Activated T-cell treated with anti-CD3 and anti-CD28 coated beads, Interleukin-2, amount 50 U/mL, for 48 hours (primary cell): ENCODE measurements around the gene ZNF521.
"Not testable (repeated sequence)": the region's sequence is repeated elsewhere in the genome, so short reads cannot be mapped to it uniquely, and the experiment has no call there.

Source experiments
- DNase-seq, 2 experiments: peaks; one replicate each; pipeline ENCODE4 v3.0.0-alpha.2; 2020

ZNF521 gene

GRCh38 chr18:25067275-25068025 is 284.5 kb downstream of the ZNF521 start:
- no peak for DNase-seq

GRCh38 chr18:25066516-25066915 is 285.4 kb downstream of the ZNF521 start:
- no peak for DNase-seq

- no peak for DNase-seq
Observed at GRCh38 chr18:25062720-25063119, 289.2 kb downstream of the ZNF521 start.

GRCh38 chr18:25061395-25061794 is 290.6 kb downstream of the ZNF521 start:
- no peak for DNase-seq

- no peak for DNase-seq
Observed at GRCh38 chr18:25058521-25058920, 293.4 kb downstream of the ZNF521 start.

- DNase-seq: no peak
Observed at GRCh38 chr18:25057491-25058050, 294.4 kb downstream of the ZNF521 start.

DNA sequence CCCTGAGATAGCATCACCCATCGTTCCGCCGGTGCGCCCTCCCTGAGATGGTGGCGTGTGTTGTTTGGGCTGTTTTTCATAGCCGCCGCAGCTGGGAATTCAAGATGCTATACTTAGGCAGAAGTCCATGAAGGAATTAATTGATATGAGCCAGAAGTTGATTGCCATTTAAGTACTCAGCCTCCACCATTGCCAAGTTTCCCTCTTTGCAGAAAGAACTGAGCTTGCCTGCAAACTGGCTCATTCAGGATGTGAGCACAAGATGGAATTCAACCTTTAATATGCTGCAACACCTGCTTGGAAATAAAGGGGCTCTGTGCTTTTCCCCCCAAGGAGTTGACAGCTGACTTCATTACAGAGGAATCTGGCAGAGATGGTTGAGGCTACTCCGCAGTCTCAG is 295.5 kb downstream of the ZNF521 start:
- no peak for DNase-seq

DNA sequence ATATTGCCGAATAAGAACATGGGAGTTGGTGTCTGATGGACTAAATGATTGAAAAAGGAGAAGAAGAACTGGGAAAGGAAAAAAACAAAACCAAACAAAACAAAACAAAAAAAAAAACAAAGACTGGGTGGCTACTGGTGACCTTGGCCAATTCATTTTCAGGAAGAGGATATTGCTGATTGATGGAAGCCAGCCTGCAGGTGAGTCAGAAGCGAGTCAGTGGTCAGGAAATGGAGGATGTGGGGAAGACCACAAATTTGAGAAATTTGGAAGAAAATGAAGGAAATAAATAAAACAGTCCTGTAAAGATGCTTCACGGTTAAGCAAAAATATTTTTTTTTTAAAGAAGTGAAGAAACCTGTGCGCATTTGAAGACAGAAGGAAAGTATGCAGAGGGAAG is 296.9 kb downstream of the ZNF521 start:
- DNase-seq: no peak

GRCh38 chr18:25053466-25053865 is 298.5 kb downstream of the ZNF521 start:
- no peak for DNase-seq

GRCh38 chr18:25052511-25052921 is 299.4 kb downstream of the ZNF521 start:
- DNase-seq: no peak

- DNase-seq: no peak
Observed at GRCh38 chr18:25050605-25051004, 301.4 kb downstream of the ZNF521 start.

- no peak for DNase-seq
Observed at GRCh38 chr18:25047983-25048382, 304.0 kb downstream of the ZNF521 start.

- DNase-seq: no peak
Observed at GRCh38 chr18:25047421-25047820, 304.5 kb downstream of the ZNF521 start.

GRCh38 chr18:25044694-25045093 is 307.3 kb downstream of the ZNF521 start:
- DNase-seq: no peak

DNA sequence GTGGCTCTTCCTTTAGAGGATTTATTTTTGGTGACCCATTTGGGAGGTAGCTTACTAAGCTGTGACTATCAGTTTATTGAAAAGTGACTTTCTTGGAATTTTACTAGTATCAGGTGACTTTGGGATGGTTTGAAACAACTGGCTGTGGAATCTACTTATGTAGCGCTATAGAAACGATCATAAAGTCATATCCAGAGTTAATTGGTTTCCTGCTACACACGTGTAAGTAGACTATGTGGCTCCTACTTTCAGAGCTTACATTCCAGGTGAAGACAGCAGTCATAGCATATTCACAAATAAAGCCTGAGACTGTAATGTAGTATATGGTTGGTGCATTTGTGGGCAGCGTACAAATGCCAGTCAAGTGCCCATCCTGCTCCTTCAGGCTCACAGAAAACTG is 308.9 kb downstream of the ZNF521 start:
- DNase-seq: no peak

DNA sequence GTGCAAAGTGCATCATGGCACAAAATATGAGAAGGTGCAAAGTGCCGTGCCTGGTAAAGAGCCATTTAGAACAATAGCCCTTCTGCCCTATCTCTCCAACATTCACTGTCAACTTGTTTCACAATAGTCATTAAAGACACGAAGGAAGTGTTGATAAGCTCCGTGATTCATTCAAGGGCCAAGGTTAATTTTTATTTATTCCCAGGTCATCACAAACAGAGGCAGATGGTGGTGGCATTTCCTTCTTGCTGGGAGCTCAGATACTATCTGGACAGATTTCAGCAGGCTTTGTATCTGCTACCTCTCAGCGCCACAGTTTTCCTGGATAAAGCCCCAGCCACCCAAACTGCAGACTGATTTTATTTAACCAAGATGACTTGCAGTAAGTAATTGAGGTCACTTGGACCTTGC is 309.3 kb downstream of the ZNF521 start:
- DNase-seq: no peak

DNA sequence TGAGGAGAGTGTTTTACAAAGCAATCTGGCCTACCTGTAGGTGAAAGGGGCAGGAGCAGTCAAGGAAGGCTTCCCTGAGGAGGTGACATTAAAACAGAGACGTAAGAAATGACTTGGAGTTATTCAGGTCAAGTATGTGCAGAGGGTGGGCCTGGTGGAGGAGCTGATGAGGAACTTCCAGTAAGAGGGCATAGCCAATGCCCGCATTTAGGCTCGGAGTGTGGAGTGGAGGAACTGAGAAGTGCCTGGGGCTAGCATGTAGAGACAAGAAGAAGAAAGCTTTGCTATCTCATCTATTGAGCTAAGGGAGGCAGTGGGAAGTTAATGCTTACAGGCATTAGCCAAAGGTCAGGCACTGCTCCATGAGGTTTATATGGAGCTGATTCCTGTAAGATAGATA is 312.2 kb downstream of the ZNF521 start:
- DNase-seq: no peak

GRCh38 chr18:25038261-25038660 is 313.7 kb downstream of the ZNF521 start:
- DNase-seq: no peak

DNA sequence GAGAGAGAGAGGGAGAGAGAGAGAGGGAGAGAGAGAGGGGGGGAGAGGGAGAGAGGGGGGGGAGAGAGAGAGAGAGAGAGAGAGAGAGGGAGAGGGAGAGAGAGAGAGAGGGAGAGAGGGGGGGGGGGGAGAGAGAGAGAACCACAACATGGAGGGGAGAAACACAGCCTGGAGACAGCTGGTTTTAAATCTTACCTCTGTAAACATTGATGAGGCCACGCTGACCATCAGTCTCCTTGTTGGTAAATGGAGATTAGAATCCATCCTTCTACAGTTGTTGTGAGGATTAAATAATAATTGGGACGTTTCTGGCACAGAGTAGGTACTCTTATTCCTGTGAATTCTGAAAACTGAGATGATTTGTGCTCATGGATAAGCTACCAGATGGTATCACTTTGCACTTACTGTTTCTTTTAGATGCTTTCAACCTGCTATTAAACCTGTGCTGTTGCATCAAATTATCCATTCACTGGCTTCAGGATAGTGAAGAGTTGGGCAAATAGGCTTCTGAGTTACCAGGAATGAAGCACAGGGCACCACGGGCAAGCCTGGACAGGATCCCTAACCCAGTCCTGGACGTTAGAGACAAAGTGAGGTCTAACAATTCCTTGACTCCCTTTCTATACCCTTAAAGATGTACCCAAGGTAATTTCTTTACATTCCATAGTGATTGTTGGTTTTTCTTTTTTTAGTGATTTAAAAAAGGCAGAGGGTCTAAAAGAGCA is 318.1 kb downstream of the ZNF521 start:
- DNase-seq: no peak

GRCh38 chr18:25033175-25033574 is 318.8 kb downstream of the ZNF521 start:
- DNase-seq: not testable (repeated sequence)

- no peak for DNase-seq
Observed at GRCh38 chr18:25029802-25030201, 322.2 kb downstream of the ZNF521 start.

DNA sequence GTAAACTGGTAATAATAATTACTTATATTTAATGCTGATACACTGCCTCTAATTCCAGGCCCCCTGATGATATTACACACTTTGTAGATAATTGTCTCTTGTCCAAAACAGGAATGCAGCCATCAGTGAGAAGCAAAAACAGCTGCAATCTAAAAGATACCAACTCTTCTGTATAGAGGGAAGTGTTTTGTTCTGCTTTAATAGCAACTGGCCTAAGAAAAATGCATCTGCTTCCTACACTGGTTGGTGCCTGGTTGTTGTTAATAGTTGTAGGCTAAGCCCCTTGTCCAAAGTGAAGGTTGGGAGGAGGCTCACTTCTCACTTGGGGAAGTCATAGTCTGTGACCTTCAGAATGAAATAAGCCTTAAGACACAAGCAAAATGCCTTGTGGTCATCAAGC is 332.0 kb downstream of the ZNF521 start:
- DNase-seq: no peak

DNA sequence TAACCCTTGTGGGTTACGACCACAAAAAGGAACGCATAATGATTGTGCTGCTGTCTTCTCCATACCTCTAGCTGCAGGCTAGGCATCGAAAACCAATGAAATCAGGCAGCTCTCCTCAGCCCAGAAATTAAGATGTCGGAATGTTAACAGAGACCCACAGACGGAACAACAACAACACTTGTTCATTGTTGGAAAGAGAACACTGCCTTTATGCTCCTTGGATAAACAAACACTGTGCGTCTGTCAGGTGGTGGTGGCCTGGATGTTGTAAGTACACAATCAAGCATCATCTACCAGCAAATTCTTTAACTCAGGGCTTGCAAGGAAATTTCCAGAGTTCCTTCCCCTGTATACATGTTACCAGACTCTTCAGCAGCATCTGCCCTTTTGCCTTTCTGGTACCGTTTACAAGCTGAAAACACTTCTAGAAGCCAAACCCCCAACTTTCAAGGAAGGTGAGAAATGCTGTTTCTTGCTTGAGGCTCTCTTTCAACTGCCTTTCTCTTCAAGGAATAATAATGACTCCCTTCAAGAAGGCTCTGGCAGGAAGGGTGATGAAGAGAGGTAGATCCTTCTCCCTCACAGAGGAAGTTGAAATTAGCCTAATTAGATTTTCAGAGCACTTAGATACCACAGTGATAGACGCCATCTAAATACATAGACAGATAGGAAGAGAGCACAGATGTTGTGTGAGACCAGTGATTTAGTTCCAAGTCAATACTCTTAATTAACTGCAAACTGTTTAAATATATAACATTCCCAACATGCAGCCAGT is 332.7 kb downstream of the ZNF521 start:
- DNase-seq: no peak
